Measurements from ENCODE around the gene TCHP. TPM values are rescaled to one million over a fixed set of nuclear protein-coding genes. Genes with fewer than 3 reads are reported as not detected.

Gene TCHP
- total and polyA plus RNA-seq, 2 experiments from 2014 or later: 3.1 to 6.2 TPM

- ATAC-seq (no peak), DNase-seq (ENCODE audit: low spot score) (no peak)
- Mint-ChIP-seq H3K27me3 (ENCODE audit: insufficient read depth, low read depth, poor library complexity) (peaks cover 53% of the 10 kb centered on the region), H3K9me3 (no peaks in the 10 kb centered on the region; the same call in 2 of the 3 replicates), H3K27ac (no peak overlapping the region), H3K36me3 (ENCODE audit: low read depth) (no peaks in the 10 kb centered on the region), H3K4me1 (peaks cover 9% of the 10 kb centered on the region), H3K4me3 (no peak overlapping the region)
- Histone ChIP-seq H3K79me2 (replicated peaks; ENCODE audit: insufficient read depth) (no peaks in the 10 kb centered on the region), H3K27me3 (ENCODE audit: insufficient read depth) (peaks cover 90% of the 10 kb centered on the region), H3F3A (replicated peaks; ENCODE audit: low read depth) (no peaks in the 10 kb centered on the region), H3K4me2 (no peak overlapping the region), H4K20me1 (replicated peaks; ENCODE audit: insufficient read depth) (peaks cover 4% of the 10 kb centered on the region; the same call in 1 of the 2 replicates), H3K36me3 (ENCODE audit: insufficient read depth) (no peaks in the 10 kb centered on the region), H2AFZ (no peak overlapping the region), H3K4me1 (ENCODE audit: insufficient read depth) (peaks cover 4% of the 10 kb centered on the region; the same call in 1 of the 2 replicates), H3K9me2 (ENCODE audit: insufficient read depth) (no peaks in the 10 kb centered on the region), H3K27ac (ENCODE audit: low read depth) (no peak overlapping the region), H3K4me3 (no peak overlapping the region)
- TF ChIP-seq ZNF114 (CRISPR knock-in tag; IDR thresholded peaks at IDR 0.05) (no peak), REST (IDR thresholded peaks at IDR 0.05; ENCODE audit: unreplicated experiment) (no peak), CREB1 (CRISPR knock-in tag; IDR thresholded peaks at IDR 0.05; ENCODE audit: low read depth) (no peak), EZH2phosphoT487 (IDR thresholded peaks at IDR 0.05; ENCODE audit: unreplicated experiment) (no peak), ETS1 (IDR thresholded peaks at IDR 0.05) (no peak), ZNF462 (CRISPR knock-in tag; IDR thresholded peaks at IDR 0.05) (no peak), NANOG (IDR thresholded peaks at IDR 0.05; ENCODE audit: borderline replicate concordance) (no peak), CTCF (conservative IDR thresholded peaks at IDR 0.05; ENCODE audit: low read depth in 2 of 2) (no peak), JUNB (IDR thresholded peaks at IDR 0.05; ENCODE audit: unreplicated experiment) (no peak), STAT1 (IDR thresholded peaks at IDR 0.05; ENCODE audit: unreplicated experiment) (no peak), POLR2AphosphoS5 (IDR thresholded peaks at IDR 0.05; ENCODE audit: low read depth) (no peak), ZNF331 (CRISPR knock-in tag; IDR thresholded peaks at IDR 0.05; ENCODE audit: low read depth) (no peak), EZH2 (IDR thresholded peaks at IDR 0.05; ENCODE audit: low read depth, unreplicated experiment) (no peak)
These were observed 6.6 kb upstream of the TCHP start for GRCh38 chr12:109893261-109893995.
